PC-9 (cell line): ENCODE results near the gene COL13A1. TPM values are rescaled to one million over a fixed set of nuclear protein-coding genes. Genes with fewer than 3 reads are reported as not detected.

Experiments
- BruUV-seq: library from RNA; stranded (reverse); fragments of 400-500 nt; replicated peaks from 2 replicates; lab custom pipeline; 2021; lab: Mats Ljungman, UMichigan
- CTCF ChIA-PET: fragments of 300-600 bp; sonication (Branson Sonifier 250); formaldehyde crosslinking; loops from one replicate; lab custom pipeline; 2022; ENCODE audit warnings: antibody characterized with exemption; lab: Charles Lee
- POLR2A ChIA-PET: fragments of 300-600 bp; sonication (Branson Sonifier 250); formaldehyde crosslinking; loops from one replicate; lab custom pipeline; 2022; ENCODE audit warnings: antibody characterized with exemption; ENCODE audit not compliant: unreplicated experiment; lab: Charles Lee
- DNase-seq, 2 experiments: peaks; one replicate each; pipeline versions ENCODE4 v3.0.0 to v3.0.0-alpha.2; 2015 to 2022; ENCODE audit warnings: mixed read lengths in 1 of 2
- H2AFZ ChIP-seq: fragments of 200-600 bp; sonication (generic); 2 replicates; pipeline ENCODE4 v1.8.1; 2017; ENCODE audit warnings: antibody characterized with exemption
- H3F3A ChIP-seq: fragments of 200-600 bp; sonication (generic); 2 replicates; pipeline ENCODE4 v1.8.1; 2017; ENCODE audit warnings: antibody characterized with exemption, mild to moderate bottlenecking, low read depth; ENCODE audit not compliant: insufficient read depth
- H3K27ac ChIP-seq: fragments of 200-600 bp; sonication (generic); 2 replicates; pipeline ENCODE4 v1.6.1; 2016; ENCODE audit warnings: mixed run types
- H3K27me3 ChIP-seq: fragments of 200-600 bp; sonication (generic); 2 replicates; pipeline ENCODE4 v1.6.1; 2016; ENCODE audit warnings: low read depth, mixed run types; ENCODE audit not compliant: insufficient read depth
- H3K36me3 ChIP-seq: fragments of 200-600 bp; sonication (generic); 2 replicates; pipeline ENCODE4 v1.6.1; 2016; ENCODE audit warnings: low read depth, mixed run types
- H3K4me1 ChIP-seq: fragments of 200-600 bp; sonication (generic); replicated peaks from 2 replicates; pipeline ENCODE4 v1.6.1; 2016; ENCODE audit warnings: mixed run types; ENCODE audit not compliant: insufficient read depth
- H3K4me2 ChIP-seq: fragments of 200-600 bp; sonication (generic); 2 replicates; pipeline ENCODE4 v1.6.1; 2017; ENCODE audit warnings: mixed run types
- H3K4me3 ChIP-seq: fragments of 200-600 bp; sonication (generic); 2 replicates; pipeline ENCODE4 v1.6.1; 2016; ENCODE audit warnings: mixed run types
- H3K79me2 ChIP-seq: fragments of 200-600 bp; sonication (generic); 2 replicates; pipeline ENCODE4 v1.6.1; 2017; ENCODE audit warnings: low read depth, mixed run types
- H3K9me2 ChIP-seq: fragments of 200-600 bp; sonication (generic); 2 replicates; pipeline ENCODE4 v1.8.1; 2017; ENCODE audit warnings: mild to moderate bottlenecking; ENCODE audit not compliant: insufficient read depth
- H3K9me3 ChIP-seq: fragments of 200-600 bp; sonication (generic); 2 replicates; pipeline ENCODE4 v1.8.1; 2016; ENCODE audit warnings: low read depth; ENCODE audit not compliant: insufficient read depth
- H4K20me1 ChIP-seq: fragments of 200-600 bp; sonication (generic); 2 replicates; pipeline ENCODE4 v1.8.1; 2017; ENCODE audit not compliant: insufficient read depth
- CTCF ChIP-seq: fragments of 200-600 bp; sonication (generic); conservative IDR thresholded peaks from 2 replicates; pipeline ENCODE4 v1.6.1; 2017; ENCODE audit warnings: mixed run types, antibody characterized with exemption, mild to moderate bottlenecking, moderate library complexity
- EZH2 ChIP-seq: fragments of 200-600 bp; sonication (generic); IDR thresholded peaks from 2 replicates; pipeline ENCODE4 v1.8.0; 2017; ENCODE audit warnings: antibody characterized with exemption, low read depth
- intact Hi-C: fragments of 100-400 bp; cut with micrococcal nuclease; formaldehyde crosslinking; loops from one replicate; pipeline ENCODE4 v1.10.0; 2022; ENCODE audit not compliant: unreplicated experiment
- total RNA-seq: library from RNA; stranded (reverse); gene quantifications from 2 replicates; pipeline ENCODE4 v1.2.3, GENCODE V29; 2021

The COL13A1 gene
- total RNA-seq, 1 experiment from 2014 or later: 1.6 TPM

- no peak overlapping the region for H3K4me3 ChIP-seq
- H3K36me3 ChIP-seq: no peaks in the 10 kb centered on the region
- no peak overlapping the region for H3K4me2 ChIP-seq
- no peaks in the 10 kb centered on the region for H3K9me2 ChIP-seq
- H4K20me1 ChIP-seq: no peaks in the 10 kb centered on the region
- peaks cover 10% of the 10 kb centered on the region for H3F3A ChIP-seq
- no peaks in the 10 kb centered on the region for H3K27me3 ChIP-seq
- intact Hi-C loops: no loop called here
- DNase-seq: no peak
- no peaks in the 10 kb centered on the region for H3K79me2 ChIP-seq
- TF ChIP-seq EZH2: no peak
- no peak for TF ChIP-seq CTCF
- no peak overlapping the region for H2AFZ ChIP-seq
- no TSS peak for BruUV-seq
- CTCF ChIA-PET: no interaction called here
- H3K27ac ChIP-seq: no peak overlapping the region
- H3K9me3 ChIP-seq: no peaks in the 10 kb centered on the region
- POLR2A ChIA-PET: interaction anchor here (0.6 kb wide), 1 partner anchor 25 kb away, joined by 4 read pairs; no protein-coding TSS in a partner anchor
- peaks cover 28% of the 10 kb centered on the region for H3K4me1 ChIP-seq
Measured at GRCh38 chr10:69835233-69835632, 33.5 kb downstream of the COL13A1 start.

DNA sequence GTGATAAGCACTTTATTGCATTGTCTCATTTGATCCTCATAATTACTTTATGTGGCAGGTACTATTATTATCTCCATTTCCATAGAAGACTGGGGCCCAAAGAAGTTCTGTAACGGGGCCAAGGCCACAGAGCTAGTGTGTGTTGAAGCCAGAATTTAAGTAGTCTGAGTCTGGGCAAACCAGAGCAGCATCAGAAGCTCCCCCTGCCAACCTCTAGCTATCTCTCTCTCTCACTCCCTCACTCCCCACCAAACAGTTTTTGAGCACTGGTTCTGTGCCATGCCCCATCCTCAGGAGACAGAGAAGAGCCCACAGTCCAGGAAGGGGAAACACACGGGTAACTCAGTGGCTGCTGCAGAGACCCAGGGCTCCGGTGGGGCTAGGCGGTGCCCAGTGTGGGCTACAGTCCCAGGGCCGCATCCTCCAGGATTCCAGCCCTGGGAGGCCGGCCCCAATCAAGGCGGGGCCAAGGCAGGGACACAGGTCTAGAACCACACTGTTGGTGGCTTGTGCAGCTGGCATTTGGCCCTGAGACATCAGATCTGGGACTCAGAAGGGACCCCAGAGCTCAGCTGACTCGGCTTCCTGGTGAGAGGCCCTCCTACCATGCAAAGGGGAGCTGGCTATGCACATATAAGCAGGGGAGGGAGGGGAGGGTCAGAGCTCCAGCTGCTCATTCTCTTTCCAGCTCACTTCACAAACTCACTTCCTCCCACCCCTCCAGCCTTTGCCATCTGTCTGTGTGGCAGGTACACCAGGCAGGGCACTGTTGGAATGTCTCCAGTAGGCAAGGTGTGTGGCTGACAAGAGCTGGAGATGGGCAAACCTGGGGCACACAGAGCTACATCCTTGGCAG is 34.4 kb downstream of the COL13A1 start:
- intact Hi-C loops: no loop called here
- H3K79me2 ChIP-seq: no peaks in the 10 kb centered on the region
- H3K27me3 ChIP-seq: no peaks in the 10 kb centered on the region
- H3K9me2 ChIP-seq: no peaks in the 10 kb centered on the region
- no peak overlapping the region for H3K4me3 ChIP-seq
- DNase-seq: peak in 1 of 2 experiments; percentile 15
- POLR2A ChIA-PET: interaction anchor here (0.5 to 0.7 kb wide), 3 partner anchors 16 to 117 kb away, joined by 3 to 4 read pairs (median 3); no protein-coding TSS in a partner anchor
- no peak overlapping the region for H3K27ac ChIP-seq
- TF ChIP-seq EZH2 (no peak), CTCF (no peak)
- CTCF ChIA-PET: interaction anchor here (0.8 kb wide), 1 partner anchor 47 kb away, joined by 3 read pairs; no protein-coding TSS in a partner anchor
- H4K20me1 ChIP-seq: no peaks in the 10 kb centered on the region
- peaks cover 33% of the 10 kb centered on the region for H3K4me1 ChIP-seq
- no peaks in the 10 kb centered on the region for H3K36me3 ChIP-seq
- peaks cover 10% of the 10 kb centered on the region for H3F3A ChIP-seq
- H2AFZ ChIP-seq: no peak overlapping the region
- BruUV-seq: no TSS peak
- no peak overlapping the region for H3K4me2 ChIP-seq
- no peaks in the 10 kb centered on the region for H3K9me3 ChIP-seq

DNA sequence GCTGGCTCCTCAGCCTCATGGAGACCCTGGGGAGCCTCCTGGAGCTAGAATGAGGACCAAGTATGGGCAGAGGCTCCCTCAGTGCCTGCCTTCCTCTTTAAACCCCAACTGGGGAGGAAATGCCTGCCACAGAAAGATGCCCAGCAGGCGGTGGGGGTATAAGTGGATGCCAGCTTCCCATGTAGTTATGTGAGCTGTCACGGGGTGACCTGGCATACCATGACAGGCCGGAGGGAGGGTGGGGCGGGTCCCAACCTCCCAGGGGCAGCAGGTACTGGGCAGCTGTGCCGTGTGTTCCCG is 35.0 kb downstream of the COL13A1 start:
- POLR2A ChIA-PET: no interaction called here
- Histone ChIP-seq H3K27ac (no peak overlapping the region), H3K4me3 (no peak overlapping the region), H2AFZ (no peak overlapping the region), H3K9me3 (no peaks in the 10 kb centered on the region), H3K27me3 (no peaks in the 10 kb centered on the region), H3F3A (peaks cover 10% of the 10 kb centered on the region), H3K9me2 (no peaks in the 10 kb centered on the region), H3K79me2 (no peaks in the 10 kb centered on the region), H4K20me1 (no peaks in the 10 kb centered on the region), H3K36me3 (no peaks in the 10 kb centered on the region), H3K4me2 (no peak overlapping the region), H3K4me1 (peaks cover 33% of the 10 kb centered on the region)
- no TSS peak for BruUV-seq
- intact Hi-C loops: no loop called here
- TF ChIP-seq EZH2 (no peak), CTCF (no peak)
- CTCF ChIA-PET: interaction anchor here (0.8 kb wide), 1 partner anchor 47 kb away, joined by 3 read pairs; no protein-coding TSS in a partner anchor
- no peak for DNase-seq
